KMS-11 (cell line): ENCODE results near the gene MRTFA.

Experiments used
- H2AFZ ChIP-seq: fragments of 200-600 bp; sonication (generic); 2 replicates; pipeline ENCODE4 v1.6.1; 2016; ENCODE audit warnings: antibody characterized with exemption, mixed run types, low read depth
- H3K27ac ChIP-seq: fragments of 200-600 bp; sonication (generic); 2 replicates; pipeline ENCODE4 v1.6.1; 2016; ENCODE audit warnings: mild to moderate bottlenecking, mixed run types
- H3K27me3 ChIP-seq: fragments of 200-600 bp; sonication (generic); 2 replicates; pipeline ENCODE4 v1.6.1; 2017; ENCODE audit warnings: mild to moderate bottlenecking, low read depth, mixed run types, moderate library complexity; ENCODE audit not compliant: insufficient read depth
- H3K36me3 ChIP-seq: fragments of 200-600 bp; sonication (generic); 2 replicates; pipeline ENCODE4 v1.6.1; 2017; ENCODE audit warnings: mild to moderate bottlenecking, mixed run types; ENCODE audit not compliant: insufficient read depth
- H3K4me1 ChIP-seq: fragments of 200-600 bp; sonication (generic); 2 replicates; pipeline ENCODE4 v1.6.1; 2016; ENCODE audit warnings: mild to moderate bottlenecking, low read depth, mixed run types; ENCODE audit not compliant: poor library complexity, severe bottlenecking
- H3K4me2 ChIP-seq: fragments of 200-600 bp; sonication (generic); 2 replicates; pipeline ENCODE4 v1.7.0; 2016; ENCODE audit warnings: mild to moderate bottlenecking, mixed run types
- H3K4me3 ChIP-seq: fragments of 200-600 bp; sonication (generic); IDR thresholded peaks from 2 replicates; pipeline ENCODE4 v1.6.1; 2017; ENCODE audit warnings: low read depth, low read length, mixed read lengths; ENCODE audit not compliant: insufficient read depth
- H3K79me2 ChIP-seq: fragments of 200-600 bp; sonication (generic); 2 replicates; pipeline ENCODE4 v1.6.1; 2016; ENCODE audit warnings: low read depth, mixed run types; ENCODE audit not compliant: insufficient read depth
- H3K9ac ChIP-seq: fragments of 200-600 bp; sonication (generic); 2 replicates; pipeline ENCODE4 v1.6.1; 2016; ENCODE audit warnings: mild to moderate bottlenecking, mixed run types
- H4K20me1 ChIP-seq: fragments of 200-600 bp; sonication (generic); 2 replicates; pipeline ENCODE4 v1.6.1; 2016; ENCODE audit warnings: mild to moderate bottlenecking, mixed run types; ENCODE audit not compliant: insufficient read depth
- CTCF ChIP-seq: fragments of 200-600 bp; sonication (generic); conservative IDR thresholded peaks from 2 replicates; pipeline ENCODE4 v1.6.1; 2017; ENCODE audit warnings: low read depth, mild to moderate bottlenecking, antibody characterized with exemption, low read length, moderate library complexity, mixed read lengths

The MRTFA gene

GRCh38 chr22:40487663-40488249 is 148.8 kb downstream of the MRTFA start:
- peaks cover 7% of the 10 kb centered on the region; the same call in 1 of the 2 replicates for H3K79me2 ChIP-seq
- H3K4me1 ChIP-seq, result peaks cover 27% of the 10 kb centered on the region
- no peak overlapping the region for H3K27ac ChIP-seq
- H3K36me3 ChIP-seq, result no peaks in the 10 kb centered on the region
- no peak overlapping the region for H3K4me3 ChIP-seq
- H3K4me2 ChIP-seq, result no peak overlapping the region
- H3K9ac ChIP-seq, result no peak overlapping the region
- no peaks in the 10 kb centered on the region for H3K27me3 ChIP-seq
- no peak overlapping the region for H2AFZ ChIP-seq
- no peaks in the 10 kb centered on the region for H4K20me1 ChIP-seq
- peak; percentile 81 for TF ChIP-seq CTCF

- Histone ChIP-seq H3K4me1 (peaks cover 20% of the 10 kb centered on the region), H3K4me3 (no peak overlapping the region), H3K79me2 (peaks cover 7% of the 10 kb centered on the region; the same call in 1 of the 2 replicates), H2AFZ (no peak overlapping the region), H3K4me2 (no peak overlapping the region), H4K20me1 (no peaks in the 10 kb centered on the region), H3K9ac (no peak overlapping the region), H3K36me3 (no peaks in the 10 kb centered on the region), H3K27me3 (no peaks in the 10 kb centered on the region), H3K27ac (no peak overlapping the region)
- TF ChIP-seq CTCF, result no peak
Measured at GRCh38 chr22:40486962-40487602, 149.4 kb downstream of the MRTFA start.

GRCh38 chr22:40485813-40486667 is 150.5 kb downstream of the MRTFA start:
- Histone ChIP-seq H3K27ac (no peak overlapping the region), H3K4me3 (no peak overlapping the region), H2AFZ (no peak overlapping the region), H3K79me2 (peaks cover 6% of the 10 kb centered on the region; the same call in 1 of the 2 replicates), H3K4me2 (no peak overlapping the region), H4K20me1 (no peaks in the 10 kb centered on the region), H3K9ac (no peak overlapping the region), H3K36me3 (no peaks in the 10 kb centered on the region), H3K4me1 (peaks cover 10% of the 10 kb centered on the region), H3K27me3 (no peaks in the 10 kb centered on the region)
- TF ChIP-seq CTCF, result no peak

- Histone ChIP-seq H4K20me1 (no peaks in the 10 kb centered on the region), H3K4me1 (peaks cover 5% of the 10 kb centered on the region), H3K27ac (no peak overlapping the region), H3K27me3 (no peaks in the 10 kb centered on the region), H3K4me3 (no peak overlapping the region), H3K79me2 (no peaks in the 10 kb centered on the region), H3K4me2 (no peak overlapping the region), H2AFZ (no peak overlapping the region), H3K36me3 (no peaks in the 10 kb centered on the region), H3K9ac (no peak overlapping the region)
- TF ChIP-seq CTCF, result no peak
Measured at GRCh38 chr22:40484906-40485669, 151.4 kb downstream of the MRTFA start.
